GM21367 (cell line): Measurements from ENCODE around the gene DEPDC5.
A peak's percentile ranks its signal among the peaks of the same experiment; 100 is the strongest.
"Not testable (repeated sequence)": the region's sequence is repeated elsewhere in the genome, so short reads cannot be mapped to it uniquely, and the experiment has no call there.

ENCODE experiments used
- ATAC-seq: cut with Tn5 transposase; IDR thresholded peaks from one replicate; pipeline ENCODE4 v1.9.1; 2021; ENCODE audit not compliant: unreplicated experiment

The DEPDC5 gene

GRCh38 chr22:31753634-31754501 lies at the start of gene DEPDC5:
DEPDC5 (plus strand) TSS chr22:31754019; CDS start chr22:31754922, 903 bp downstream.
- ATAC-seq = peak; percentile 58

- ATAC-seq = no peak
Measured at GRCh38 chr22:31707519-31707918, 46.3 kb upstream of the DEPDC5 start.

DNA sequence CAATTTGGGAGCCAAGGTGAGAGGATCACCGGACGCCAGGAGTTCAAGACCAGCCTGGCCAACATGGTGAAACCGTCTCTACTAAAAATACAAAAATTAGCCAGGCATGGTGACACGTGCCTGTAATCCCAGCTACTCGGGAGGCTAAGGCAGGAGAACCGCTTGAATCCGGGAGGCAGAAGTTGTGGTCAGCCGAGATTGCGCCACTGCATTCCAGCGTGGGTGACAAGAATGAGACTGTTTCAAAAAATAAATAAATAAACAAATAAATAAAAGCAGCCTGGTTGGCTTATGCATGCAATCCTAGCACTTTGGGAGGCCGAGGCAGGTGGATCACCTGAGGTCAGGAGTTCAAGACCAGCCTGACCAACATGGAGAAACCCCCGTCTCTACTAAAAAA lies 42.6 kb upstream of the DEPDC5 start:
- not testable (repeated sequence) for ATAC-seq

DNA sequence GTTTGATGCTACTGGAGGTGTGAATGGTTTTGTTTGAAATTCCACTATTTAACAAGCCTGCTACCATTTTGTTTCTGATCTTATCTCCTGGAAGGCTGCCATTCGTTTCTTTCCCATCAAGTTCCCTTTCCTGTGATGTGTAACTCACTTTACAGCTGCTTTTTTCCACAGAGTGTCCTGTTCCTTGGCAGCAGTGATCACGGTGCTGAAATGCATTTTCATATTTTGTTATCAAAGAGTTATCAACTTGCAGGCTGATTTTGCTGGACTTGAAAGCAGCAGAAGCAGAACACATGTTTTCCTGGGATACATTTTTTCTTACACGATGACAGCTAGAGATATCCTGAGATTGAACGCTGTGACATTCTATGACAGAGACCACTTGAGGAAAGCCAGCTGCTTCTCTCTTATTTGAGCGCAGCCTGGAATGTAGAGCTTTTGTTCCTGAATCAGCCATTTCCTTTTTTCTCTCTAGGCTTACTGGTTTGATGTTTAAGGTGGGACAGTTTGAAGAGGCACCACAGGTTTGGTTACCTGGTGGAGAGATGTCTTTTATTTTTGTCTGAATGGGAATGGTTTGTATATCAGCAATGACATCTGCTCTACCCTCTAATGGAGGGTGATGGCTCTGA lies 38.6 kb upstream of the DEPDC5 start:
- no peak for ATAC-seq

DNA sequence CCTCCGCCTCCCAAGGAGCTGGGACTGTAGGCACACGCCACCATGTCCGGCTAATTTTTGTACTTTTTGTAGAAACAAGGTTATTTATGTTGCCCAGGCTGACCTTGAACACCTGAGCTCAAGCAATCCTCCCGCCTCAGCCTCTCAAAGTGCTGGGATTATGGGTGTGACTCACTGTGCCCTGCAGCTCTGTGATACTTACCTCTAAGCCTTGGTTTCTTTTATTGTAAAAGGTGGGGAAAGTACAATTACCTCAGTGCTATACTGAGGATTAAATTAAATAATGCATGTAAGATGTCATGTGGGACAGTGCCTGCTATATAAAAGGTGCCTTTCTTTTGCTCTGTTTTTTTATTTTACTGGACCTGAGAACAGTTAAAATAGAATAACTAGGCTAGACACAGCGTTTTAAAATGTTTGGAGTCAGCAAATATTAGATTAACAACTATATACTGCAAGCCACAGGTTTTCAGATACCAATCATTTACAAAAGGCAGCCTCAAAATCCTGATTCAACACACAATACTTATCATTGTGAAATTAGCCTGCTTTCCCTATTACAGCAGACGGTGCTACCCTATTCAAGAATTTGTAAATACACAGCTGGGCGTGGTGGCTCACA lies 33.9 kb upstream of the DEPDC5 start:
- no peak for ATAC-seq

DNA sequence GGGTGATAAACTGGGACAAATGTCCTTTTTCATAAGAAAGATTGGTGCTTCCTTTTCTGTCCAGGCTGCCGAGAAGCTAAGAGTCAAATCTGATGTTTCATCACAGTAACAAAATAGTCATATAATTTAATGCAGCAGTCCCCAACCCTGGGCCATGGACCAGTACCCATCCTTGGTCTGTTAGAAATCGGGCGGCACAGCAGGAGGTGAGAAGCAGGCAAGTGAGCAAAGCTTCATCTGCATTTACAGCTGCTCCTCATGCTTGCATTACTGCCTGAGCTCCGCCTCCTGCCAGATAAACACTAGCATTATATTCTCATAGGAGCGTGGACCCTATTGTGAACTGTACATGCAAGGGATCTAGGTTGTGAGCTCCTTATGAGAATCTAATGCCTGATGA lies 30.1 kb upstream of the DEPDC5 start:
- no peak for ATAC-seq

- ATAC-seq = no peak
Measured at GRCh38 chr22:31726692-31727091, 27.1 kb upstream of the DEPDC5 start.

DNA sequence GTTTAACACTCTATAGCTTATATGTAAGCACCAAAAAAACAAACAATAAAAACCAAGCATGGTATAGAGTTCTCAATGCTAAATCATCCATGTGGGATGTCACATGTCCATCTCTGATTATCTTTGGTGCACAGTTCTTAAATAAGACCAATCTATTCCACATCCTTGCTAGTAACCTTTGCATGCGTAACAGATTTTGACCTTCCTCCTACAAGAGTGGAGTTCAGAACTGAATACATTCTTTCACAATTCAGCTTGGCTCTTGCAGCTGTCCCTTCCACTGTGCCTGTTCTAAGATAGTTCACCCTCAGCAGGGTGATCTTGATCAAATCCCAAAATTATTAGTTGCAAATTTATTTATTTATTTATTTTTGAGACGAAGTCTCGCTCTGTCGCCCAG lies 25.0 kb upstream of the DEPDC5 start:
- no peak for ATAC-seq

DNA sequence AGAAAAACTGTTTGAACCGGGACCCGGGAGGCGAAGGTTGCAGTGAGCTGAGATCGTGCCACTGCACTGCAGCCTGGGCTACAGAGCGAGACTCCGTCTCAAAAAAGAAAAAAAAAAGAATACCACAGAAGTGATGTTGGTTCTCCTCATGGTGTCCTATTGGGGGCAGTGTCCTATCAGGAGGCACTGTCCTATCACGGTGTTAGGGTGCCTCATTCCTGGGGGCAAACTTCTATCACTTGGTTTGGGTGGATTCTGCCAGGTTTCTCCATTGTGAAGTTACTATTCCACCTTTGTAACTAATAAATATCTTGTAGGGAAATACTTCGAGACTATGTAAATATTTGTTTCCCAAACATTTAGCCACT lies 23.5 kb upstream of the DEPDC5 start:
- no peak for ATAC-seq

- no peak for ATAC-seq
Measured at GRCh38 chr22:31732089-31732829, 21.6 kb upstream of the DEPDC5 start.

DNA sequence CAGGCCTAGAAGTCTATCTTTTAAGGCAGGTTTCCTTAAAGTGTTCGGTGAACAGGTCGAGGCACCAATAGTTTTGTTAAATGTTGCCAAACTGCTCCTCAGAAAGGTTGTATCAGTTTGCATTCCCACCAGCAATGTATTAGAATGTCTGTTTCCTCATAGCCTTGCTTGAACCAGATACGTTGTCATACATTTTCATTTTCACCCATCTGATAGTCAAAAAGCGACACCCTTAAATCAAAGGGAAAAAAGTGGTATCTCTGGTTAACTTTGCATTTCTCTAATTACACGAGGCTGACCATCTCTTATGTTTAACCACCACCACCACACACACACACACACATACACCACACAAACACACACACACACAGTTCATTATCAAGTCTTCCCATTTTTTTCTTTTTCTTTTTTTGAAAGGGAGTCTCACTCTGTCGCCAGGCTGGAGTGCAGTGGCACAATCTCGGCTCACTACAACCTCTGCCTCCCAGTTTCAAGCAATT lies 20.2 kb upstream of the DEPDC5 start:
- no peak for ATAC-seq

GRCh38 chr22:31734512-31734911 lies 19.3 kb upstream of the DEPDC5 start:
- ATAC-seq = no peak

DNA sequence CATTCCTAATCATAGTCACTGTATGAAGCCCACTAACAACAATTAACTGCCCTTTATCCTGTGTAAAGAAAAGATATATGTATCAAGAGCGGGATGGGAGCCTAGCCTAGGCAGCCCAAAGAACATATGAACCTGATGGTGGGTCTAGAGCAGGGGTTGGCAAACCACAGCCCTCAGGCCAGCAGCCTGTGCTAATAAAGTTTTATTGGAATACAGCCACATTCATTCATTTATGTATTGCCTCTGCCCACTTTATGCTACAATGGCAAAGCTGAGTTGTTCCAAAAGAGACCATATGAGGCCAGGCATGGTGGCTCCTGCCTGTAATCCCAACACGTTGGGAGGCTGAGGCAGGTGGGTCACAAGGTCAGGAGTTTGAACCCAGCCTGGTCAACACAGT lies 17.4 kb upstream of the DEPDC5 start:
- no peak for ATAC-seq

GRCh38 chr22:31737932-31738331 lies 15.9 kb upstream of the DEPDC5 start:
- ATAC-seq = no peak

DNA sequence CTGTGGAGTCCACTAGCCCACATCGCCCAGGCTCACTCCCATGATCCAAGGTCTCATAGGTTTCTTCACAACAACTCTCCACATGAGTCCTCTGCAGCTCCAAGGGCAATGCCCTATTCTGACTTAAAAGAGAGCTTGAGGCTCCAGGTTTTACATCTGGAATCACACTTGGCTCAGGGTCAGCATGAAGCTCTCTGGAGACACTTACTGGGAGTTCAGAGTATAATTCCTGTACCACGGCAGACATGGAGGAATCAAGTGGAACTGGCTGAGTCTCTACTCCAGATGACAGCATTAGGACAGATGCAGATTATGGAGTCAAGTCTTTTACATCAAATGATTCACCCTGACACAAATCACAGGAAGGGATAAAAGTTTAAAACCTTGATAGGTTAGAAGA lies 15.3 kb upstream of the DEPDC5 start:
- ATAC-seq = no peak

DNA sequence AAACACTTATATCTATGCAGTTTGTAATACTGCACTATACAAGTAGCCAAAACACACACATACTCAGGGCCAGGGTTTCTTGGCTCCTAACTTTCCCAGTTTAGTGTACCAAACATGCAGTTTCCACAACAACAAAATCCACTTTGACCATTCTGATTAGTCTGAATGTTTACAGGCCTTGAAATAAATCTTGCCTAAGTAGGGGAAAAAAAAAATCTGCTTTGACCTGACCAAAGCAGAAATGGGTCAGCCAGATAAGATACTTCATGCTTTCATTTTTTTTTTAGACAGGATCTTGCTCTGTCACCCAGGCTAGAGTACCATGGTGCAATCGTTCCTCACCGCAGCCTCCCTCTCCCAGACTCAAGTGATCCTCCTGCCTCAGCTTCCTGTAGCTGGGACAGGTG lies 14.0 kb upstream of the DEPDC5 start:
- ATAC-seq = no peak

DNA sequence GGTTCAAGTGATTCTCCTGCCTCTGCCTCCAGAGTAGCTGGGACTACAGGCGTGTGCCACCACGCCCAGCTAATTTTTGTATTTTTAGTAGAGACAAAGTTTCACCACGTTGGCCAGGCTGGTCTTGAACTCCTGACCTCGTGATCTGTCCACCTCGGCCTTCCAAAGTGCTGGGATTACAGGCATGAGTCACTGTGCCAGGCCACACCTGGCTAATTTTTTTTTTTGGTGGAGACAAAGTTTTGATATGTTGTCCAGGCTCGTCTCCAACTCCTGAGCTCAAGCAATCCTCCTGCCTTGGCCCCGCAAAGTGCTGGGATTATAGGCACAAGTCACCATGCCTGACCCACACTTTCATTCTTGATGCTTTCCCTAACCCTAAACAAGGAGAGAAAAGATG lies 13.5 kb upstream of the DEPDC5 start:
- ATAC-seq = not testable (repeated sequence)

DNA sequence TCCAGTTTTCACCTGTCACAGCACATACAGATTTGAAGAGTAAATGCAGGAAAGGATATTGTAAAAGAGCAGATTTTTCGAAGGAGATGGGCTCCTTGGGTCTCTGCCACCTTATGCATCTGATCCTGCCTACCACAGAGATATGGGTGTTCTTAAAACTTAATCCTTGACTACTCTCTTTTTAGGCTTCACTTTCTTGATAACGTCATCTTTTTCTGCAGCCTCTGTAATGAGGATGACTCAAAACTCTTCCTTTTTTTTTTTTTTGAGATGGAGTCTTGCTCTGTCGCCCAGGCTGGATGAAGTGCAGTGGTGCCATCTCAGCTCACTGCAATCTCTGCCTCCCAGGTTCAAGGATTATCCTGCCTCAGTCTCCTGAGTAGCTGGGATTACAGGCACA lies 11.7 kb upstream of the DEPDC5 start:
- no peak for ATAC-seq

GRCh38 chr22:31742682-31743081 lies 11.1 kb upstream of the DEPDC5 start:
- no peak for ATAC-seq

- ATAC-seq = no peak
Measured at GRCh38 chr22:31743871-31744270, 9.9 kb upstream of the DEPDC5 start.

DNA sequence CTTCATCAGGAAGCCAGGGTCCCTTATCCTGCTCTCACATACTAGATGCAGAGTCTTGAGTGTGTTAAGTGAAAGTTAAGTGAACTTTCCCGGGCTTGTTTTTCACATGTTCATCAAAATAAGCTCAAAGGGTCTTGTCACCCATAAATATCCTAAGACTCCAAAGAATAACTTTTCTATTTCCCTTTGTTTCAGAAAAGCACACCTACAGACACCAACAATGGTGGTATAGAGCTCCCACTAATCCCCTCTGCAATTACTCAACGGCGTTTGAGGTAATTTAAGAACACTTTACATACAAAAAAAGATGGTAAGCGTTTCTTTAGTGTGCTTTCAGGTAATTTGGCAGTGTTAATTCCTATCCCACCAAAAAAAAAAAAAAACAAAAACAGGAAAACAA lies 6.4 kb upstream of the DEPDC5 start:
- ATAC-seq = no peak
